Measurements from ENCODE around the gene DDX49.

DNA sequence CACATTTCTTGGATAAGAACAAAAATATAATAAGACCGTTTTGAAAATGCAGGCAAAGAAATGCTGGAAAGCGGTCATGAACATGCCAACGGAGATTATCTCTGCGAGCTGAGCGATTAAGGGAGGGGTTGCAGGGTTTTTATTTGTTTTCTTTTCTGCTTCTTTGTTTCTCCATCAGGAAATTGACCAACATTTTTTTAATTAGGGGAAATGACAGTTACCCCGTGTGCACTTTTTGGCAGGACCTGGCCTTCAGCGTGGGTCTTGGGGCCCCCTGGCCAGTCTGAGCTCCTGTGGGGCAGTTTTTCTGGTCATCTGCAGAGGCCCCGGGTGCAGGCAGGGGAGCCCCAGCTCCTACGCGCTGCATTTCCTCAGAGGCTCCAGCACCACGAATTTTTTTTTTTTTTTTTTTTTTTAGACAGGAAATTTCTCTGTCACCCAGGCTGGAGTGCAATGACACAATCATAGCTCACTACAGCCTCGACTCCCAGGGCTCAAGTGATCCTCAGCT, 52.8 kb downstream of the DDX49 start:
- TF ChIP-seq, protein P1, sequence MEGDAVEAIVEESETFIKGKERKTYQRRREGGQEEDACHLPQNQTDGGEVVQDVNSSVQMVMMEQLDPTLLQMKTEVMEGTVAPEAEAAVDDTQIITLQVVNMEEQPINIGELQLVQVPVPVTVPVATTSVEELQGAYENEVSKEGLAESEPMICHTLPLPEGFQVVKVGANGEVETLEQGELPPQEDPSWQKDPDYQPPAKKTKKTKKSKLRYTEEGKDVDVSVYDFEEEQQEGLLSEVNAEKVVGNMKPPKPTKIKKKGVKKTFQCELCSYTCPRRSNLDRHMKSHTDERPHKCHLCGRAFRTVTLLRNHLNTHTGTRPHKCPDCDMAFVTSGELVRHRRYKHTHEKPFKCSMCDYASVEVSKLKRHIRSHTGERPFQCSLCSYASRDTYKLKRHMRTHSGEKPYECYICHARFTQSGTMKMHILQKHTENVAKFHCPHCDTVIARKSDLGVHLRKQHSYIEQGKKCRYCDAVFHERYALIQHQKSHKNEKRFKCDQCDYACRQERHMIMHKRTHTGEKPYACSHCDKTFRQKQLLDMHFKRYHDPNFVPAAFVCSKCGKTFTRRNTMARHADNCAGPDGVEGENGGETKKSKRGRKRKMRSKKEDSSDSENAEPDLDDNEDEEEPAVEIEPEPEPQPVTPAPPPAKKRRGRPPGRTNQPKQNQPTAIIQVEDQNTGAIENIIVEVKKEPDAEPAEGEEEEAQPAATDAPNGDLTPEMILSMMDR (IDR thresholded peaks at IDR 0.05), result no peak
- TF ChIP-seq POLR2A (IDR thresholded peaks at IDR 0.05), result no peak
